GM18511 (cell line): ENCODE data around the gene C11orf21.
A peak's percentile ranks its signal among the peaks of the same experiment; 100 is the strongest.

Experiments used
- ATAC-seq: cut with Tn5 transposase; IDR thresholded peaks from one replicate; pipeline ENCODE4 v1.9.1; 2021; ENCODE audit warnings: mild to moderate bottlenecking, moderate library complexity; ENCODE audit not compliant: unreplicated experiment

The C11orf21 gene

DNA sequence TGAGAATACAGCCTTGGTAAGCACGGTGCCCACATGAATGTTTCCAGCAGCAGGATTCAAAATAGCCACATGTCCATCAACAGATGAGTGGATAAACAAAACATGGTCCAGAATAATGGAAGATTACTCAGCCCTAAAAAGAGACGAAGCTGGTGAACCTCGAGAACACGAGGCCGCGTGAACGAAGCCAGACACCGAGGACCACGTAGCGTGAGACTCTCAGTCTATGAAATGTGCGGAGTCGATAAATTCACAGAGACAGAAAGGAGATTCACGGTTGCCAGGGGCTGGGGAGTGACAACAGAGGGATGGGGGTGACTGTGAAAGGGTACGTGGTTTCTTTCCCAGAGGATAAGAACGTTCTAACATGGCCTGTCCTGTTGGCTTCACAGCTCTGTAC lies 28.4 kb downstream of the C11orf21 start:
- no peak for ATAC-seq

DNA sequence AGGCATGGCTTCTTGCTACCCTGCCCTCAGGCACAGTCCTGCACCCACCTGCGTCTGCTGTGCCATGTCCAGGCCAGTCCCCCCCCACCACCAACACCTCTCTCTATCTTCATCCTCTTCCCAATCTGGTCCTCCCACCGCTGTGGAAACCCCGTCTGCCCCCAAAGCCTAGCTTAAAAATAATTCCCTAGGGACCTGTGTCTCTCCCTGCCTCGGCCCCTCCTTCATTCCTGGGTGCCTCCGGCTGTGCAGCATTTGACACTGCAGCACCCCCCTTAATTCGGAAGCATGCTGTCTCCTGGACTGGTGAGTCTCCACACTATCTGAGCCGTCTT lies 28.8 kb downstream of the C11orf21 start:
- ATAC-seq, result no peak

DNA sequence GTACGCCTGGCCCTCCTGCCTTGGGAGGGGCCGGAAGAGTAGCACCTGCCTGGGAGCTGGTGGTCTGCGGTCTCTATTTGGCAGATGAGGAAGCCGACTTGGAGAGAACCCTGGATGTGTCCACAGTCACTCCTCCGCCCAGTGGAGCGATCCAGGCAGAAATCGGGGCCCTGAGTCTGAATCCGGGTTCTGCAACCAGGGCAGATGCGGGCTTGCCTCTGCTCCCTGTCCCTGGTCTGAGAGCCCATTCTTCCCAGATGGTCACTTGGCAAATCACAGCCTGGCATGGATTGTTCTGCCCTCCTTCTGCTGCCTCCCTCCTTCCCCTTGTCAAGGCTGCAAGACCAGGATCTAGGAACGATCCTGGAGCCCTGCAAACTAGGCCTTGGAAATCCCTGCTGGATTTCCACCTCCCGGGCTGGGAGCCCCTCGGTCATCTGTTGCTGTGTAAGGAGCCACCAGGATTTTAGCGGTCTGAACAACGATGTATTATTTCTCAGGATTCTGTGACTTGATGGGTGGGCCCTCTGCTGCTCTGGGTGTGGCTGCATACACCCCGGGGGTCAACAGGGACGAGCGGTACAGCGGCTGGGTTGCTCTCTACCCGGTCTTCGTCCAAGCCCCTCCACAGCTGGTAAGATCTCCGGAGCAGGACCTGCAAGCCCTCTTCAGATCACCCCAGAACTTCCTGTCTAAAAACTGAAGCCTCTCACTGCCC lies 29.3 kb downstream of the C11orf21 start:
- ATAC-seq, result no peak

DNA sequence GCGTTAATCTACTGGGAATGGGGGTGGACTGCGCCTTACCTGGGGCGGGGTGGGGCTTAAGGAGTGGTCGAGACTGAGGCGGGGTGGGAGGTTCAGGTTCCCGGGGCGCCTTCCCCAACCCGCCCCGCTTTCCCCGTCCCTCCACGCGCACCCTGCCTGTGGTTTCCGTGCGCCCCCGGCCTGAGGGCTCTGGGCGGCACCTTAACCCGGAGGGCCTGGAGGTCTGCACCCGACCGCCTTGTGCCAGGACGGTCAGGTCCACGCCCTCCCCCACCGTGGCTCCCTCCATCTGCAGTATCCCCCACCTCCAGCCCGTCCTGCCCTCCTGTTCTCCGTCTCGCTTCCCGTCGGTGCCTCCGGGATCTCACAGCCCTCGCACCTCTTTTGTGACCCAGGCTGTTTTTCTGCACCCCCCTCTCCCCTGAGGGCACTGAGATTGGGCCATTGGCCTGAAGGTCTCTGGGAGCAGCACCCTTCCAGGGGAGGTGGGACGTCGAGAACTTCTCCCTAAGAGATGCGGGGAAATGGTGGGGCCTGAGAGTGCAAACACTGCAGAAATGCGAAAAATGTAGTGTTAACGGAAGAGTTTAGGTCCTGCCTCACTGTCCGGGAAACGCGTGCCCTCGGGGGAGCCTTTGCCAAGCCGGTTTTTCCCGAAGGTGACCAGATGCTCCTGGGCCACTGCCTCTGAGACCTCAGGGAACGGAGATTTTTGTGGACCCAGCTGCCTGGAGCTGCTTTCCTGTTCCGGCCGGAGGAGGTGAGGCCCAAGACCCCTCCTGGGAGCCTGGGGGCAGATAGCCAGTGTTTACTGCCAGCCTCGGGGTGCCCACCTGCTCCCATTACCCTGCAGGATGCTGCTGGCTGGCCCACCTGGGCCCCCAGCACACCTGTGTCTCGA lies 30.1 kb downstream of the C11orf21 start:
- no peak for ATAC-seq

DNA sequence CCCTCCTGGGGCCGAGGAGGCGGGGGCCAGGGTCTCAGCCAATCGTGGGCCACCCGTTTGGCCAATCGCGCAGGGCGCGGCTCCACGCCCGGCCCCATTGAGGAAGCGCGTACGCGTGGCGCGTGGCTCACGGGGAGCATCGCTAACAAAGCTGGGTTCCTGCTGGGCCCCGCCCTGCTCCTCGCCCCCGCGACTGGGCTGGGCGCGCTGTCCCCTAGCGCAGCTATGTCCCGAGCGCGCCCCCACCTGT lies 30.7 kb downstream of the C11orf21 start:
- no peak for ATAC-seq

DNA sequence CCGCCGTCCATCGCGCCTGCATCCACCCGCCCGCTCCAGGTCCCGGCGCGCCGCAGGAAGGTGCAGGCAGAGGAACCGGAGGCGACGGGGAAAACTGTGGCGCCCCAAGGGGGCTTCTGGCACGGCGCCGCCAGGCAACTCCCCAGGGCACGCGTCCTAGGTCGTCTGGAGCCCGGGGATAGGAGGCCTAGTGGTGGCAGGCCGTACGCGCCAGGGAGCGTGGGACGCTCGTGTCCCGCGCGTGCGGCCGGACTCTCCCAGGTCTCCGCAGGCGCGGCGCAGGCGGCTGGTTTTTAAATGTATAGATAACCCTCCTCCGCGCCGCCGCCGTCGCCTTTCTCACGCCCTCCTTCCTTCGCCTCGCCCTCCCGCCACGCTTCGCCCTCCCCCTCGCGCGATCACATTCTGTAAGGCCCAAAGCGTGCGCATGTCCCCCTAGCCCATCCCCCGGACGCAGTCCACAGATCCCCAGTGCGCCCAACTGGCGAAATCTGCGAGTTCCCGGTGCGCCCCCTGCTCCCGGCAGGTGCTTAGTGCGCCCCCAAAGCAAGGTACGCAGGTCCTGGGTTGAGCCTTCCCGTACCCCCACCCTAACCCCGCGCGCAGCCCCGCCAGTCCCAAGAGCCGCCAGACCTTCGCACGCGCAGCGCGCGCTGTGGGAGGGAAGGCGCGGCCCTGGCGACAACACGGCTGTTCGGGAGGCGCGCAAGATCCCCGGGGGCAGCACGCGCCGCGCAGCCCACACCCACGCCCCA lies 31.2 kb downstream of the C11orf21 start, which contains the start of gene ASCL2:
Gene ASCL2 (minus strand): TSS at position 267 of the 755 bp plus-strand sequence. CDS start 256 bp downstream, at position 11.
- ATAC-seq, result no peak

DNA sequence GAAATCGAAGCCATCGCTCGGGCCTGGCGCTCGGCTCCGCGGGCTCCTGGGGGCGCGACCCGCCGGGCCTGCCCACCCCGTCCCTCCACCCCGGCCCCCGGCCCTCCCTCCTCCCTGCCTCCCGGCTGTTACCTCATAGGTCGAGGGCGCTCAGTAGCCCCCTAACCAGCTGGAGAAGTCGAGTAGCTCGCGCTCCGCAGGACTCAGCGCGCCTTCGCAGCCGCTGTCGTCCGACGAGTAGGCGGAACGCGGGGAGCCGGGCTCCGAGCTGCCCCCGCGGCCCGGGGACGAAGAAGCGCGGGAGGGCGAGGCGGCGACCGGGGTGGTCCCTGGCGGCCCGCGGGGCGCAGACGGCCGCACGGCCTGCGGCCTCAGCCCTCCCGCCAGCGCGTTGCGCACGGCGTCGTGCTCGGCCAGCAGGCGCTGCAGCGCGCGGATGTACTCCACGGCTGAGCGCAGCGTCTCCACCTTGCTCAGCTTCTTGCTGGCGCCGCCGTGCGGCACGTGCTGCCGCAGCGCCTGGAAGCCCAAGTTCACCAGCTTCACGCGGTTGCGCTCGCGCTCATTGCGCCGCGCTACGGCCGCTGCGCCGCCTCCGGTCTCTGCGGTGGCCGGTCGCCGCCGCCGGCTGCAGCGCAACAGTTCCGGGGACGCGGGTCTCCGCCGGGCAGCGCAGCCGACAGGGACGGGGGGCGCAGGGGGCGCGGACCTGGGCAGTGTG lies 32.0 kb downstream of the C11orf21 start:
- ATAC-seq, result no peak

DNA sequence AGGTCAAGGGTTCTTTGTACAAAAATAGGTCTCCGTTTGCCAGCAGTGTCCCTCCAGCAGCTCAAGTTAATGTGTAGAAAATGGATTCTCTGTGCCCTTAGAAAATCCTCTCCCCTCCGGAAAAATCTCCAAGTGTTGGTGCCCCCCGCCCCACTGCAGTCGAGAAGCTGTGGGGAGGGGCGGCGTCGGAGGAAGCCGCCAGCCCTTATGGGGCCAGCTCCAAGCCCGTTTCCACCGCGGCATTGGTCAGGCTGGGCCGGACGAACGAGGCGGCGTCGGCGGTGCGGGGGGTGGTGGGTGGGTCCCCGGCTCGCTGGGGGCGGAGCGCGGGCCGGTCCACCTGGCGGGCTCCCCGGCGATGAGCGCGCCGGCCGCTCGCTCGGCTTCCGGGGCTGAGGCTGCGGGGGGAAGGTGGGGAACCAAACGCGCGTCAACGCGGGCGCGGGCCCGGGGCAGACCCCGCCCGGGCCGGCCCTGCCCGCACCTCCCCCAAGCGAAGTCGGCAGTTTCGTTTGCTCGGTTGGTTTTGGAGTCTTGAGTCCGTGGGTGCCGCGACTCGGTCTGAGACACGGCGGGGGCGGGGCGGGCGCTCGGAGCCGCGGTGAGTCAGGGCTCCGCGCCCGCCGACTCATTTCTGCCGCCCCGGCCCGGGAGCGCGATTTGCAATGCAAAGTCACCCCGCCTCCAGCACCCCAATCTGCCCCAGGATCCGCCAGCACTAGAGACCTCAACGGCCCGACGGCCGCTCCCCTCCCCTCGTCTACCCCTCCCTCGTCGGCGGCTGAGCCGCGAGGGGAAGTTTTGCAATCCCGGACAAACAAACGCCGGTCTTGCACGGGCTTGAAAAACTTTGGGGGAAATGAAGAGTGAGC lies 32.8 kb downstream of the C11orf21 start:
- ATAC-seq, result no peak

DNA sequence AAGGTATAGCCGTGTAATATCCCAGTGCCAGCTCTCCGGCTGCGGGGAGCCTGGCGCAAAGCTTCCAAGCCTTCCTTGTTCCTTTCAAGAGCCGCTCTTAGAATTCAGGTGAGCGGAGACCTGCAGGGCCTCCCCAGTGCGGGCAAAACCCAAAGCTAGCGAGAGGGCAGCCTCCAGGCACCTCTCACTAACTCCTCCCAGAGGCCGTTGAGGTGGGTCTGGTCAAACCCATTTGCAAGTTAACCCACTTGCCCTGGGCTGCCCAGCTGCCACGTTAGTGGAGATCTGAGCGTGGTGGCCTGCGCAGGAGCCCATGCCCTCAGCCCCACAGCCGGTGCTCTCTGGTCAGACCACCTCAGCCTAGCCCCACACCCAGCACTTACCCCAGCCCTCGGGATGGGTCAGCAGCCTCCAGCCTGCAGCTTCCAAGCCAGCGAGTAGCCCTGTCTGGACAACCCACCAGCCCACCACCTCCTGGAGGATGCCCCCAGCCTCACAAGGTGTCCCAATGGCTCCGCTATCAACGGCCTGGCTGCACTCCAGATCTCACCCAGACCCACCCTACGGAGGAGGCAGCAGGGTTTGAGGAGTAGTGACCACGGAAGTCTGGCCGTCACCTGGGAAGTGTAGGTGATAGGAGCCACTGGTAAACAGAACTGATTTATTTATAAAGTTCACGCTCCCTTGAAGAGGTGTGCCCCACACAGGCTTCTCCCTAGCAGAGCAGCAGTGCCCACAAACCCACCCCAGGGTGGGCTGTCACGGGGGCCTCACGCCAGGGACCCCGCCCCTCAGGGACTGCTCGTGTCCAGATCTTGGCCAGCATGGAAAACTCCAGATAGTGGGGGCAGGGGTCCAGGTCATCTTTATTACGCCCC lies 33.6 kb downstream of the C11orf21 start:
- ATAC-seq, result no peak

DNA sequence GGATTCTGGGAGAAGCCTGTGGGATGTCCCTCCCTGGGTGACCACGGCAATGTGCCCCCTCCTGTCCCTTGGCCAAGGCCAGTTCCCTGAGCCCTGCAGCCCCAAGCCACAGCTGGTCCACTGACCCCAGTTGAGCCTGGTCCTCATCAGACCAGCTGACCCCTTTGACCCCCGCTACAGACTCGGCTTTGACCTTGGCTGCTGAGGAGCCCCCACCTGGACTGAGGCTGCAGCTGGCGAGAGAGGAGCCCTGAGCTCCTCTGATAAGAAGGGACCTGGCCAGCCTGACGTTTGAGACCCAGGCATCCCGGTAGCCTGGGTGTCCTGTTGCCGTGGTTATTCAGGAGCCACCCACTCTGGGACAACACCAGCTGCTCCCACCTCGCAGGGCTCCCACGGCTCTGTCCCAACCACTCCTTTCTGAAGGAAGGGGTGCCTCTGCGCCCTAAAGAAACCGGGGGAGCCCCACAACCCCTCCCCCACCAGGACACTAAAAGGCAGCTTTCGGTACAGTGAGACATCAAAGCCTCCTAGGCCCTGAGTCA lies 34.3 kb downstream of the C11orf21 start:
- no peak for ATAC-seq

DNA sequence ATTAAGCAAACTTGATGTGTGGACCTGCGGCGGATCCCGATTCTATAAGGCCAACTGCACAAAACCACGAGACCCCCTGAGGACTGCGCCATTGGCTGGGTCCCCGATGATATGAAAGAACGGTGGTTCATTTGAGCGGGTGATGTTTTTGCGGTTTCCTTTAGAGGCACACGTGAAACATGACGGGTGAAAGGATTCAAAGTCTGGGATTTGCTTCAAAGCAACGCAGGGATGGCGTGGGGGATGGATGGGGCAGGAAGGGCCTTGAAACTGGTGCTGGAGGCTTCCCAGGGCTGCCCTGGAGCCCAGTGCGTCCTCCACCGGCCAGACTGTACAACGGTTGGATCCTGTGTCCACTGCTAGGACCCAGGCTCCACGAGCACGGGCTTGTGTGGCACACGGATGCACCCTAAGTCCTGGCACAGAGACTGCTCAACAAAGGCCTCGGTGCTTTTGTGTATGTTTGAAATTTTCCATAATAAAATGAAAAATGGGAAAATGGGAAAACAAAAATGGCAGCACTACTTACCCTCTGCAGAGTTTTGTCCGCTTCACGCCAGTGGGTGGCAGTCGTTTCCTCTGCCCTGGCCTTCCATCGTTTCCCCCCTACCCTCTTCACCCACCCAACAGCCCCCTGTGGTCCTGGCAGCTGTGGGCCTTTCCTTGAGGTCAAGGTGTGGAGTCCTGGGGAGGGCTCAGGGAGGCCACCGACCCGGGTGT lies 35.0 kb downstream of the C11orf21 start:
- ATAC-seq, result no peak

DNA sequence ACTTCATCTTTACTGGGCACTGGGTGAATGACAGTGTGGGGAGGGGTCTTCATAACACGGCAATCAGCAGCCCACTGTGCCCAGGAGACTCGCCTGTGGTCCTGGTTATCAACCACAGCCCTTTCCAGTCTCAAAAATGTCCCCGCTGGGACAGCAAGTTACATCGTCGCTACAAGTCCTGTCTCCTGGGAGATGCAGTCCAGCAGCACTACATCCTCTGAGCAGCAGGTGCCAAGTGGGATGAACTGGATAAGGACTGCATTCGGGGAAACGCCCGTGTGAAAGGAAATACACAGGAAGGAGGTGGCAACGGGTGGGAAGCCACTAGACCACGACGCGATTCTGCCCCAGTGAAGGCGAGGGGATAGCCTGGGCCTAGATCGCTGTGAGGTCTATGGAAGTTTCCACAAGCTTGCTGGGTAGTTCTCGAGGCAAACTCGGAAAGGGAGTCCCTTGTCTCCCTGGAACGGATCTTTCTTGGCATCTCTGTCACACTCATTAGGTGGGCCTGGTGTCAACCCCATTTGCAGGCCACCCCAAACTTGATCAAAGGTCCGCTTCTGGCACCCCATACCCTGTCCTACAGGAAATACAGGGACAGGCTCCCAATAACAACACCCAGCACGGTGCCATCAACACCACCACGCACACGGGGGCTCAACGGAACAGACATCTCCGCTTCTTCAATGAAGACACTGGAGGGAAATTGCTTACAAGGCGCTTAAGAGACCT lies 35.7 kb downstream of the C11orf21 start:
- ATAC-seq, result no peak

DNA sequence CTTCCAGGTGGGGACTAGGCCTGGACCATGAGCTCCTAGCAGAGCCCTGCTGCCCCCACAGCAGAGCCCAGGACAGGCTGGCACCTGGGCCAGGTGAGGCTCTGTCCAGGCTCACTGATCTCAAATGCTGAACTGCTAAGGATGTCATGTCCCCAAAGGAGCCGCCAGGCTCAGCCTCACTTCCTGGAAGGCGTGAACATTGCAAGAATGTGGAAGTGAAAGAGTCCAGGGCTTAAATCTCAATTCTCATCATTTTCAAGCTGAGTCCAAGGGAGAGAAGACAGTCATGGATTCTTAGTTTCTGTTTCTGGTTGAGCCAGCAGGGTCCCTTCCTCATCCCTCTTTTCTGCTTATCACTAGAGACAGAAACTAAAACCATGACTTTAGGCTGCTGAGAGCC lies 36.3 kb downstream of the C11orf21 start:
- peak; percentile 65 for ATAC-seq

DNA sequence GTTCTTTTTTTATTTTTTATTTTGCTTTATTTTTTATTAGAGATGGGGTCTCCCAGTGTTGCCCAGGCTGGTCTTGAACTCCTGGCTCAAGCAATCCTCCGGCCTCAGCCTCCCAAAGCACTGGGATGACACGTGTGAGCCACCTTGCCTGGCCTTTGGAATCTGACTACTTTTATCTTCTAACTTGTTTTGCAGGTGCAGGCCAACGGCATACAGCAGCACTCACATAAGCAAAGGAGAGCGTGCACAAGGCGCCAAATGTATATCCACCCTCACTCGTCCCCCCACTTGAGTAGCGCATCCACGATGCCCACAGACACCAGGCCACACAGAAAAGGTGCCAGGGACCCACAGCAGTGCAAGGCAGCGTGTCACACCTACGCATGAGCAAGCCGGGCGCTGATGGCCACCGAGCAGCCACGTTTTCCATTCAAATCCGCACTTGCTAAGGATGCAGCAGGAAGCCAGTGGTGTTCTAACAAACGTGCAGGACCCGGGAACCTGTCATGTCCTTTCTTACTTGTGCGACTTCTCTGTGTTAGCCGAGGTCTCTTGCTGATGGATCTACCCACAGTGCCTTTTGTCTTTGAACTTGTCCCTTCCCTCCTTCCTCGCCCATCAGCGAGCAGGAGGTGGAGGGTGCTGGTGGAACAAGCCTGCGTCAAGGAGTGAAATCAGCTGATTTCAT lies 37.2 kb downstream of the C11orf21 start:
- no peak for ATAC-seq

DNA sequence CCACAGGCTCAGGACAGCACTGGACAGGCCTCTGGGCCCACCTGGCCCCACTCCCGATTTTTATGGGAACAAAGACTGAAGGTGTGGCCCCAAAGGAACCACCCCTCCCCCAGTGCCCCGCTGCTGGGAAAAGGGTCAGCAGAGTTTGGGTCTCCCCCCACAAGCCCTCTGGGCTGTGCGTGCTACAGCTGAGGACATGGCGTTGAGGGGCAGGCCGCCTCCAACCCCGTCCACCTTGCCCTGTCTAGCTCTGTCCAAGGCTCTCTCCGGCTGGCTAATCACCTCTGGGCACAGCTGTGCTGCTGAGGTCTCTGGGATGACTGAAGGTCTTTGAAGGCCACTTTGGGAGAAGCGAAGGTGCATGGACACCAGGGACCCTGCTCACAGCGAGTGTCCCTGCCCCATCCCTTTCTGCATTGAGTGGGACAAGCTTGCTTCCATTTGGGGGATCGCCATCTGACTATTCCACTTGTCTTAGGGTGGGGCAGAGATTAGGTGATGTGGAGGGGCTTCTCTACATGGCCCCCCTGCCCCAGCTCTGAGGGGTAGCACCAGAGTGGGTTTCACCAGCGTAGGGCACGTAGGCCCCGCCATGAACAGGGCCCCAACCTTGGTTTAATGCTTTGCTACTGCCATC lies 37.9 kb downstream of the C11orf21 start:
- no peak for ATAC-seq

DNA sequence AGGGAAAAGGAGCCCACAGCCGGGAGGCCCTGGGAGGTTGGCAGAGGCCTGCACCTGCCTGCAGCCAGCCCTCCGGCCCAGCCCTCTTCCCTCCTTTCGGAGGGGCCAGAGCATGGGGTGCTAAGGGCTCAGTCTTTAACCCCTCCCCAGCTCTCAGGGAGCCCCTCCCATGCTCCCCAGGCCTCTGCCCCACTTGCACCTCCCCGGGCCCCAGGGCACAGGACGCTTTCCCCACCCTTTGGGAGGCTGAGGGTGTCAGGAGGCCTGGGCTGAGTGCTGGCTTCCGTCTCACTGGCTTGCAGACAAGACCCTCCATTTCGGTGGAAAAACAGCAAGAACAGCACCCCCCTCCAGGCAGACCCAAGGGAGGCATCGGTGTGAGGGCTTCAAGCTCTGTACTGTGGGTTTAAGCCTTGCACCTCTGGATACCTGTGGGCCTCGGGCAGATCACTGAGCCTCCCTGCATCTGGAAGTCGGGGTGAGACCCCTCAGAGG lies 38.6 kb downstream of the C11orf21 start:
- ATAC-seq, result no peak
